Osteoblast (primary cell): ENCODE results near the gene KRTAP21-3. TPM values are rescaled to one million over a fixed set of nuclear protein-coding genes. Genes with fewer than 3 reads are reported as not detected.

Experiments used
- DNase-seq: peaks from one replicate; pipeline ENCODE4 v3.0.0; 2011; ENCODE audit warnings: low spot score, mixed read lengths; ENCODE audit not compliant: insufficient read length; ENCODE audit errors: missing footprints
- H2AFZ ChIP-seq: 2 replicates; pipeline ENCODE4 v1.6.0; 2011; ENCODE audit warnings: mild to moderate bottlenecking, low read length
- H3K27ac ChIP-seq: 2 replicates; pipeline ENCODE4 v1.5.1; 2011; ENCODE audit warnings: mild to moderate bottlenecking, low read depth, low read length, moderate library complexity
- H3K27me3 ChIP-seq: 2 replicates; pipeline ENCODE4 v1.6.0; 2012; ENCODE audit warnings: mild to moderate bottlenecking, control low read depth, inconsistent platforms, low read length, moderate library complexity; ENCODE audit not compliant: insufficient read depth
- H3K36me3 ChIP-seq: 2 replicates; pipeline ENCODE4 v1.5.1; 2011; ENCODE audit warnings: mild to moderate bottlenecking, low read length, control low read depth, moderate library complexity; ENCODE audit not compliant: insufficient read depth
- H3K4me1 ChIP-seq: 2 replicates; pipeline ENCODE4 v1.5.1; 2011; ENCODE audit warnings: mild to moderate bottlenecking, low read length, control low read depth, moderate library complexity; ENCODE audit not compliant: insufficient read depth
- H3K4me2 ChIP-seq: 2 replicates; pipeline ENCODE4 v1.6.0; 2011; ENCODE audit warnings: mild to moderate bottlenecking, low read length; ENCODE audit not compliant: insufficient read depth
- H3K4me3 ChIP-seq: fragments of 200-600 bp; sonication (generic); 3 replicates; pipeline ENCODE4 v1.5.1; 2012; ENCODE audit warnings: mild to moderate bottlenecking, low read length, inconsistent platforms; ENCODE audit not compliant: insufficient read depth
- H3K79me2 ChIP-seq: 2 replicates; pipeline ENCODE4 v1.6.0; 2012; ENCODE audit warnings: mild to moderate bottlenecking, low read length, control low read depth, inconsistent platforms; ENCODE audit not compliant: insufficient read depth
- H3K9me3 ChIP-seq: 2 replicates; pipeline ENCODE4 v1.5.1; 2011; ENCODE audit warnings: low read depth, low read length, control low read depth
- H4K20me1 ChIP-seq: 2 replicates; pipeline ENCODE4 v1.6.0; 2012; ENCODE audit warnings: mild to moderate bottlenecking, low read length, control low read depth; ENCODE audit not compliant: insufficient read depth
- total RNA-seq: library from RNA; depleted of rRNA; stranded (reverse); fragments of >200 nt; gene quantifications from 2 replicates; pipeline ENCODE4 v1.2.3, GENCODE V29; 2012
- TF ChIP-seq, protein P1 (sequence below): IDR thresholded peaks from 2 replicates; pipeline ENCODE4 v1.5.1; 2011; ENCODE audit warnings: mild to moderate bottlenecking, low read depth, low read length, moderate library complexity; ENCODE audit errors: extremely low read depth

Gene KRTAP21-3
- total RNA-seq, 1 donor, result not detected

GRCh38 chr21:30747159-30747558 is 28.6 kb upstream of the KRTAP21-3 start, which contains the start of gene KRTAP21-2:
Gene KRTAP21-2, minus strand, starts transcription at chr21:30747259. Its CDS starts 57 bp downstream, at chr21:30747202.
- peaks cover 5% of the 10 kb centered on the region for H3K9me3 ChIP-seq
- no peak for DNase-seq
- TF ChIP-seq, protein P1, sequence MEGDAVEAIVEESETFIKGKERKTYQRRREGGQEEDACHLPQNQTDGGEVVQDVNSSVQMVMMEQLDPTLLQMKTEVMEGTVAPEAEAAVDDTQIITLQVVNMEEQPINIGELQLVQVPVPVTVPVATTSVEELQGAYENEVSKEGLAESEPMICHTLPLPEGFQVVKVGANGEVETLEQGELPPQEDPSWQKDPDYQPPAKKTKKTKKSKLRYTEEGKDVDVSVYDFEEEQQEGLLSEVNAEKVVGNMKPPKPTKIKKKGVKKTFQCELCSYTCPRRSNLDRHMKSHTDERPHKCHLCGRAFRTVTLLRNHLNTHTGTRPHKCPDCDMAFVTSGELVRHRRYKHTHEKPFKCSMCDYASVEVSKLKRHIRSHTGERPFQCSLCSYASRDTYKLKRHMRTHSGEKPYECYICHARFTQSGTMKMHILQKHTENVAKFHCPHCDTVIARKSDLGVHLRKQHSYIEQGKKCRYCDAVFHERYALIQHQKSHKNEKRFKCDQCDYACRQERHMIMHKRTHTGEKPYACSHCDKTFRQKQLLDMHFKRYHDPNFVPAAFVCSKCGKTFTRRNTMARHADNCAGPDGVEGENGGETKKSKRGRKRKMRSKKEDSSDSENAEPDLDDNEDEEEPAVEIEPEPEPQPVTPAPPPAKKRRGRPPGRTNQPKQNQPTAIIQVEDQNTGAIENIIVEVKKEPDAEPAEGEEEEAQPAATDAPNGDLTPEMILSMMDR, result no peak
- no peaks in the 10 kb centered on the region for H4K20me1 ChIP-seq
- H3K27me3 ChIP-seq, result no peaks in the 10 kb centered on the region
- H3K27ac ChIP-seq, result no peak within 1 kb of the TSS
- H3K36me3 ChIP-seq, result no peaks in the 10 kb centered on the region
- no peak within 1 kb of the TSS for H2AFZ ChIP-seq
- no peak within 1 kb of the TSS for H3K4me3 ChIP-seq
- H3K4me2 ChIP-seq, result no peak within 1 kb of the TSS
- H3K79me2 ChIP-seq, result no peaks in the 10 kb centered on the region
- no peaks in the 10 kb centered on the region for H3K4me1 ChIP-seq

GRCh38 chr21:30740462-30740861 is 21.9 kb upstream of the KRTAP21-3 start:
- Histone ChIP-seq H3K4me1 (no peaks in the 10 kb centered on the region), H3K27me3 (no peaks in the 10 kb centered on the region), H3K36me3 (no peaks in the 10 kb centered on the region), H3K79me2 (no peaks in the 10 kb centered on the region), H4K20me1 (no peaks in the 10 kb centered on the region), H3K27ac (no peak overlapping the region), H3K9me3 (no peaks in the 10 kb centered on the region), H2AFZ (no peak overlapping the region), H3K4me3 (no peak overlapping the region), H3K4me2 (no peak overlapping the region)
- TF ChIP-seq, protein P1, result no peak
- no peak for DNase-seq

GRCh38 chr21:30733026-30733425 is 14.4 kb upstream of the KRTAP21-3 start:
- Histone ChIP-seq H2AFZ (no peak overlapping the region), H3K4me2 (no peak overlapping the region), H3K27me3 (no peaks in the 10 kb centered on the region), H3K79me2 (no peaks in the 10 kb centered on the region), H3K36me3 (no peaks in the 10 kb centered on the region), H3K9me3 (no peaks in the 10 kb centered on the region), H4K20me1 (no peaks in the 10 kb centered on the region), H3K4me3 (no peak overlapping the region), H3K4me1 (no peaks in the 10 kb centered on the region), H3K27ac (no peak overlapping the region)
- TF ChIP-seq, protein P1, result no peak
- DNase-seq, result no peak

GRCh38 chr21:30726726-30727125 is 8.1 kb upstream of the KRTAP21-3 start:
- TF ChIP-seq, protein P1, result no peak
- H3K36me3 ChIP-seq, result no peaks in the 10 kb centered on the region
- H3K27ac ChIP-seq, result no peak overlapping the region
- H3K9me3 ChIP-seq, result no peaks in the 10 kb centered on the region
- H3K79me2 ChIP-seq, result no peaks in the 10 kb centered on the region
- DNase-seq, result no peak
- H3K27me3 ChIP-seq, result no peaks in the 10 kb centered on the region
- no peaks in the 10 kb centered on the region for H3K4me1 ChIP-seq
- H4K20me1 ChIP-seq, result no peaks in the 10 kb centered on the region
- no peak overlapping the region for H3K4me2 ChIP-seq
- H2AFZ ChIP-seq, result no peak overlapping the region
- no peak overlapping the region for H3K4me3 ChIP-seq
